Measurements from ENCODE around the gene EPGN. TPM values are rescaled to one million over a fixed set of nuclear protein-coding genes. Genes with fewer than 3 reads are reported as not detected.

Gene EPGN
- total RNA-seq, 1 experiment from 2014 or later, result not detected

DNA sequence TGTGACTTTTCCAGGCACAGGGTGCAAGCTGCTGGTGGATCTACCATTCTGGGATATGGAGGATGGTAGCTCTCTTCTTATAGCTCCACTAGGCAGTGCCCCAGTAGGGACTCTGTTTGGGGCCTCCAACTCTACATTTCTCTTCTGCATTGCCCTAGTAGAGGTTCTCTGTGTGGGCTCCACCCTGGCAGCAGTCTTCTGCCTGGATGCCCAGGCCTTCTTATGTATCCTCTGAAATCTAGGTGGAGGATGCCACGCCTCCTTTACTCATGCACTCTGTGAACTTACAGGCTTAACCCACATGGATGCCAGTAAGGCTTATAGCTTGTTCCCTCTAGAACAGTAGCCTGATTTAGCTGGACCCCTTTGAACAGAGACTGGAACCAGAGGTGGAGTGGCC is 35.8 kb downstream of the EPGN start:
- Histone ChIP-seq H3K27ac (ENCODE audit: low read depth, low read length, poor library complexity, severe bottlenecking) (no peak overlapping the region), H3K36me3 (ENCODE audit: insufficient read depth, low read length, poor library complexity, severe bottlenecking) (no peaks in the 10 kb centered on the region), H3K4me3 (ENCODE audit: low read depth, low read length, poor library complexity, severe bottlenecking) (no peak overlapping the region), H3K4me1 (ENCODE audit: insufficient read depth, low read length, poor library complexity, severe bottlenecking) (no peaks in the 10 kb centered on the region), H3K9me3 (ENCODE audit: low read depth, low read length, poor library complexity, severe bottlenecking) (no peaks in the 10 kb centered on the region), H3K27me3 (replicated peaks; ENCODE audit: insufficient read depth, low read depth, low read length, poor library complexity) (no peaks in the 10 kb centered on the region)
- no peak for DNase-seq (ENCODE audit: low spot score)
- ChIA-PET POLR2A (ENCODE audit: low non-redundant PET) (no interaction called here), CTCF (no interaction called here)
- BruUV-seq (replicated peaks), result no TSS peak
- intact Hi-C loops (cut with micrococcal nuclease; ENCODE audit: unreplicated experiment), result no loop called here
- TF ChIP-seq CTCF (conservative IDR thresholded peaks at IDR 0.05; ENCODE audit: low read depth, low read length) (no peak), EZH2 (IDR thresholded peaks at IDR 0.05; ENCODE audit: borderline replicate concordance, low read depth, low read length, poor library complexity, severe bottlenecking) (no peak)

DNA sequence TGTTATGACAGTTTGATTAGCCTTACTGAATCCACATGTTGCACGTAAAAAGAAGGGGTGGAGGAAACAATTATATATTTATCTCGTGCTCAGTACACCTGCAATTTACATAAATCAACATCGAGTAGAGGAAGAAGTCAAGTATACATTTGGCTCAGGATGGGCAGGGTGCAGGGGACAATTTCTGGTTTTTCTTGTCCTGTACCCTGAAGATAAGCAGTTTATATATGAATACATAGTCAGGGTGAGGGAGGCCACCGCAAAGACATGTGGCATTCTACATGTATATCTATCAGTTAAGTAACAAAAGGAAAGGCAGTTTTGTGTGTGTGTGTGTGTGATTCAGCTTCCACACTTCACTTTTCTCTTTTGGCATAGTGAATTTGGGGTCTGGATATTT is 45.6 kb downstream of the EPGN start:
- H3K36me3 ChIP-seq (ENCODE audit: insufficient read depth, low read length, poor library complexity, severe bottlenecking), result no peaks in the 10 kb centered on the region
- no peak overlapping the region for H3K27ac ChIP-seq (ENCODE audit: low read depth, low read length, poor library complexity, severe bottlenecking)
- H3K9me3 ChIP-seq (ENCODE audit: low read depth, low read length, poor library complexity, severe bottlenecking), result no peaks in the 10 kb centered on the region
- no peaks in the 10 kb centered on the region for H3K27me3 ChIP-seq (replicated peaks; ENCODE audit: insufficient read depth, low read depth, low read length, poor library complexity)
- H3K4me1 ChIP-seq (ENCODE audit: insufficient read depth, low read length, poor library complexity, severe bottlenecking), result no peaks in the 10 kb centered on the region
- DNase-seq (ENCODE audit: low spot score), result no peak
- ChIA-PET CTCF (no interaction called here), POLR2A (ENCODE audit: low non-redundant PET) (no interaction called here)
- TF ChIP-seq EZH2 (IDR thresholded peaks at IDR 0.05; ENCODE audit: borderline replicate concordance, low read depth, low read length, poor library complexity, severe bottlenecking) (no peak), CTCF (conservative IDR thresholded peaks at IDR 0.05; ENCODE audit: low read depth, low read length) (no peak)
- H3K4me3 ChIP-seq (ENCODE audit: low read depth, low read length, poor library complexity, severe bottlenecking), result no peak overlapping the region
- intact Hi-C loops (cut with micrococcal nuclease; ENCODE audit: unreplicated experiment), result no loop called here
- BruUV-seq (replicated peaks), result no TSS peak

GRCh38 chr4:74357965-74358364 is 49.7 kb downstream of the EPGN start:
- BruUV-seq (replicated peaks), result no TSS peak
- Histone ChIP-seq H3K9me3 (ENCODE audit: low read depth, low read length, poor library complexity, severe bottlenecking) (no peaks in the 10 kb centered on the region), H3K4me1 (ENCODE audit: insufficient read depth, low read length, poor library complexity, severe bottlenecking) (no peaks in the 10 kb centered on the region), H3K27me3 (replicated peaks; ENCODE audit: insufficient read depth, low read depth, low read length, poor library complexity) (no peaks in the 10 kb centered on the region), H3K36me3 (ENCODE audit: insufficient read depth, low read length, poor library complexity, severe bottlenecking) (no peaks in the 10 kb centered on the region), H3K4me3 (ENCODE audit: low read depth, low read length, poor library complexity, severe bottlenecking) (no peak overlapping the region), H3K27ac (ENCODE audit: low read depth, low read length, poor library complexity, severe bottlenecking) (no peak overlapping the region)
- intact Hi-C loops (cut with micrococcal nuclease; ENCODE audit: unreplicated experiment), result no loop called here
- TF ChIP-seq EZH2 (IDR thresholded peaks at IDR 0.05; ENCODE audit: borderline replicate concordance, low read depth, low read length, poor library complexity, severe bottlenecking), result no peak
- TF ChIP-seq CTCF (conservative IDR thresholded peaks at IDR 0.05; ENCODE audit: low read depth, low read length), result no peak
- CTCF ChIA-PET, result no interaction called here
- DNase-seq (ENCODE audit: low spot score), result no peak
- POLR2A ChIA-PET (ENCODE audit: low non-redundant PET), result no interaction called here
